HFF-Myc (cell line): ENCODE measurements around the gene PDAP1.
"Not testable (repeated sequence)": the region's sequence is repeated elsewhere in the genome, so short reads cannot be mapped to it uniquely, and the experiment has no call there.

ENCODE experiments used
- DNase-seq: peaks from one replicate; pipeline ENCODE4 v3.0.0-alpha.2; 2011; ENCODE audit warnings: low read depth; ENCODE audit errors: extremely low read depth
- H3K4me3 ChIP-seq: replicated peaks from 2 replicates; pipeline ENCODE4 v1.5.1; 2011; ENCODE audit warnings: low read depth, mild to moderate bottlenecking, control low read depth, low read length
- CTCF ChIP-seq: IDR thresholded peaks from 2 replicates; pipeline ENCODE4 v1.5.1; 2012; ENCODE audit warnings: mild to moderate bottlenecking, low read depth, low read length, control low read depth; ENCODE audit errors: missing control alignments

PDAP1 gene

GRCh38 chr7:99418260-99418659, 9.9 kb upstream of the PDAP1 start:
- TF ChIP-seq CTCF, result no peak
- DNase-seq, result no peak
- no peak overlapping the region for H3K4me3 ChIP-seq

- peak; percentile 68 for TF ChIP-seq CTCF
- not testable (repeated sequence) for DNase-seq, H3K4me3 ChIP-seq
These were observed 7.2 kb upstream of the PDAP1 start for GRCh38 chr7:99415513-99416127.

GRCh38 chr7:99410635-99411034, 2.2 kb upstream of the PDAP1 start:
- peak overlapping the region; percentile 99 for H3K4me3 ChIP-seq
- no peak for TF ChIP-seq CTCF
- no peak for DNase-seq

- no peak for DNase-seq
- no peak for TF ChIP-seq CTCF
These were observed 1.4 kb upstream of the PDAP1 start for GRCh38 chr7:99409806-99410205.

GRCh38 chr7:99409192-99409572, 785 bp upstream of the PDAP1 start:
- DNase-seq, result no peak
- peak overlapping the region; percentile 99 for H3K4me3 ChIP-seq
- no peak for TF ChIP-seq CTCF

More at GRCh38 chr7:99409806-99410205, 1.4 kb upstream of the PDAP1 start:
- peak overlapping the region; percentile 99 for H3K4me3 ChIP-seq

- no peak for DNase-seq
- H3K4me3 ChIP-seq, result peak overlapping the region; percentile 99
- TF ChIP-seq CTCF, result no peak
These were observed 472 bp downstream of the PDAP1 start for GRCh38 chr7:99407872-99408378.

GRCh38 chr7:99406557-99406956, 1.8 kb downstream of the PDAP1 start:
- TF ChIP-seq CTCF, result no peak
- no peak for DNase-seq
- H3K4me3 ChIP-seq, result peak overlapping the region; percentile 99
